CD14-positive monocyte (primary cell): ENCODE results near the gene SEPTIN2. TPM values are rescaled to one million over a fixed set of nuclear protein-coding genes. Genes with fewer than 3 reads are reported as not detected.
"Not testable (repeated sequence)": the region's sequence is repeated elsewhere in the genome, so short reads cannot be mapped to it uniquely, and the experiment has no call there.

Experiments used
- DNase-seq, 3 donors: peaks; one replicate each; pipeline ENCODE4 v3.0.0-alpha.2; 2011 to 2022
- H2AFZ ChIP-seq: 2 replicates; pipeline ENCODE4 v1.6.0; 2012; ENCODE audit warnings: mild to moderate bottlenecking, low read depth, low read length, inconsistent platforms; ENCODE audit not compliant: insufficient read depth, poor library complexity, severe bottlenecking
- H3K27ac ChIP-seq, 2 donors: 1 replicate in 1 of 2; 2 replicates in 1 of 2; pipeline ENCODE4 v1.5.1; 2012 to 2013; ENCODE audit warnings: low read length in 2 of 2, control low read depth in 1 of 2, inconsistent platforms in 1 of 2, low read depth in 1 of 2, mild to moderate bottlenecking in 1 of 2
- H3K27me3 ChIP-seq, 2 donors: one replicate each; pipeline versions ENCODE4 v1.6.0 to v1.6.1; 2011 to 2013; ENCODE audit warnings: low read length in 2 of 2; ENCODE audit not compliant: control insufficient read depth in 2 of 2, insufficient read depth in 2 of 2
- H3K36me3 ChIP-seq, 2 donors: replicated peaks in 1 of 2; 1 replicate in 1 of 2; 2 replicates in 1 of 2; pipeline versions ENCODE4 v1.5.1 to v1.6.1; 2012 to 2013; ENCODE audit warnings: low read length in 2 of 2, control low read depth in 1 of 2, inconsistent platforms in 1 of 2, mild to moderate bottlenecking in 1 of 2; ENCODE audit not compliant: insufficient read depth in 2 of 2, control insufficient read depth in 1 of 2
- H3K4me1 ChIP-seq, 2 donors: 1 replicate in 1 of 2; 2 replicates in 1 of 2; pipeline versions ENCODE4 v1.5.1 to v1.6.1; 2012 to 2013; ENCODE audit warnings: low read length in 2 of 2, control low read depth in 1 of 2, inconsistent platforms in 1 of 2, mild to moderate bottlenecking in 1 of 2, moderate library complexity in 1 of 2; ENCODE audit not compliant: insufficient read depth in 2 of 2, control insufficient read depth in 1 of 2
- H3K4me2 ChIP-seq: replicated peaks from 2 replicates; pipeline ENCODE3; 2012; ENCODE audit warnings: low read length, moderate library complexity, mild to moderate bottlenecking; ENCODE audit not compliant: poor library complexity, severe bottlenecking; ENCODE audit errors: extremely low read depth
- H3K4me3 ChIP-seq, 3 experiments: fragments of 200-600 bp in 1 of 3; sonication (generic) in 1 of 3; replicated peaks in 1 of 3; 1 replicate in 2 of 3; 2 replicates in 1 of 3; pipeline ENCODE4 v1.5.1; 2011 to 2013; ENCODE audit warnings: low read length in 3 of 3, mild to moderate bottlenecking in 3 of 3, control low read depth in 2 of 3, low read depth in 2 of 3, inconsistent platforms in 1 of 3, moderate library complexity in 1 of 3
- H3K79me2 ChIP-seq: 2 replicates; pipeline ENCODE4 v1.6.0; 2012; ENCODE audit warnings: mild to moderate bottlenecking, control low read depth, inconsistent platforms, low read length, moderate library complexity; ENCODE audit not compliant: insufficient read depth
- H3K9ac ChIP-seq: 2 replicates; pipeline ENCODE4 v1.6.0; 2017; ENCODE audit warnings: low read length, mild to moderate bottlenecking; ENCODE audit not compliant: insufficient read depth, poor library complexity, severe bottlenecking
- H3K9me3 ChIP-seq, 2 donors: replicated peaks in 1 of 2; 1 replicate in 1 of 2; 2 replicates in 1 of 2; pipeline versions ENCODE4 v1.5.1 to v1.6.1; 2012 to 2013; ENCODE audit warnings: low read length in 2 of 2, control low read depth in 1 of 2; ENCODE audit not compliant: control insufficient read depth in 1 of 2, insufficient read depth in 1 of 2
- H4K20me1 ChIP-seq: 2 replicates; pipeline ENCODE4 v1.6.0; 2012; ENCODE audit warnings: mild to moderate bottlenecking, low read length, control low read depth, moderate library complexity; ENCODE audit not compliant: insufficient read depth
- H3K27ac Mint-ChIP-seq, 7 donors: one replicate each; pipeline ENCODE4 v1.8.0; 2020; ENCODE audit warnings: mild to moderate bottlenecking in 7 of 7, mixed read lengths in 7 of 7, moderate library complexity in 6 of 7, inconsistent platforms in 2 of 7
- H3K27me3 Mint-ChIP-seq, 3 donors: one replicate each; pipeline ENCODE4 v1.8.0; 2021 to 2022; ENCODE audit warnings: low read depth in 3 of 3, mild to moderate bottlenecking in 3 of 3, mixed read lengths in 3 of 3, moderate library complexity in 3 of 3, inconsistent platforms in 1 of 3
- H3K36me3 Mint-ChIP-seq, 2 donors: one replicate each; pipeline ENCODE4 v1.8.0; 2020; ENCODE audit warnings: mixed read lengths in 2 of 2, inconsistent platforms in 1 of 2, mild to moderate bottlenecking in 1 of 2
- H3K4me1 Mint-ChIP-seq: one replicate; pipeline ENCODE4 v1.8.0; 2020; ENCODE audit warnings: mild to moderate bottlenecking, mixed read lengths
- H3K4me3 Mint-ChIP-seq, 2 donors: one replicate each; pipeline ENCODE4 v1.8.0; 2020; ENCODE audit warnings: mild to moderate bottlenecking in 2 of 2, mixed read lengths in 2 of 2, moderate library complexity in 1 of 2
- H3K9me3 Mint-ChIP-seq, 7 donors: one replicate each; pipeline ENCODE4 v1.8.0; 2020 to 2022; ENCODE audit warnings: mixed read lengths in 7 of 7, mild to moderate bottlenecking in 6 of 7, moderate library complexity in 6 of 7, inconsistent platforms in 2 of 7
- CTCF ChIP-seq: fragments of 200-600 bp; IDR thresholded peaks from one replicate; pipeline ENCODE4 v1.8.0; 2022; ENCODE audit warnings: antibody characterized with exemption, mild to moderate bottlenecking
- WGBS: methylation state at CpG from one replicate; pipeline ENCODE4 v1.1.5; 2013; ENCODE audit warnings: missing lambda C conversion rate; ENCODE audit not compliant: insufficient coverage; 5-methylcytosine and 5-hydroxymethylcytosine counted together
- intact Hi-C, 2 donors: fragments of 100-400 bp; cut with micrococcal nuclease; formaldehyde crosslinking; loops; one replicate each; pipeline versions ENCODE4 v1.15.0 to v1.15.1; 2023
- polyA plus RNA-seq, 3 donors: library from polyadenylated mRNA; depleted of rRNA in 1 of 3; unstranded in 2 of 3; stranded (reverse) in 1 of 3; fragments of 300-500 nt in 2 of 3; fragments of >200 nt in 1 of 3; fragmentation: Illumina TruSeq in 2 of 3; gene quantifications; 1 replicate in 2 of 3; 2 replicates in 1 of 3; pipeline ENCODE4 v1.2.3, GENCODE V29; 2012 to 2021

The SEPTIN2 gene
- polyA plus RNA-seq, 3 donors = 195 to 207 (median 203) TPM

GRCh38 chr2:241316825-241317224 lies 1.1 kb downstream of the SEPTIN2 start:
- Mint-ChIP-seq H3K4me3 (peak overlapping the region; percentile 96 to 97), H3K36me3 (peaks cover 13% of the 10 kb centered on the region in 2 donors), H3K9me3 (no peaks in the 10 kb centered on the region), H3K4me1 (peaks cover 73% of the 10 kb centered on the region), H3K27me3 (peaks cover 0 to 5% (median 2%) of the 10 kb centered on the region in 3 donors), H3K27ac (peak overlapping the region; percentile 96 to 100 (median 99))
- H3K9ac ChIP-seq = peak overlapping the region; percentile 89
- intact Hi-C loops = loop anchor here in 1 of 2 donors (5.0 kb wide), 1 partner anchor 165 kb away; the partner anchor contains the start of gene PPP1R7
- WGBS = no CpG with 5 or more reads among the region's 4 CpGs
- no peak for TF ChIP-seq CTCF
- H4K20me1 ChIP-seq = peaks cover 67% of the 10 kb centered on the region
- H3K9me3 ChIP-seq = no peaks in the 10 kb centered on the region
- H3K4me3 ChIP-seq = peak overlapping the region; percentile 82 to 96 (median 88)
- H3K27ac ChIP-seq = peak overlapping the region; percentile 98 to 99
- H2AFZ ChIP-seq = peak overlapping the region; percentile 66
- peak overlapping the region; percentile 89 for H3K4me2 ChIP-seq
- H3K27me3 ChIP-seq = no peaks in the 10 kb centered on the region
- DNase-seq = no peak
- H3K4me1 ChIP-seq = peaks cover 39 to 64% of the 10 kb centered on the region in 2 donors
- peaks cover 83% of the 10 kb centered on the region for H3K79me2 ChIP-seq
- no peaks in the 10 kb centered on the region for H3K36me3 ChIP-seq

DNA sequence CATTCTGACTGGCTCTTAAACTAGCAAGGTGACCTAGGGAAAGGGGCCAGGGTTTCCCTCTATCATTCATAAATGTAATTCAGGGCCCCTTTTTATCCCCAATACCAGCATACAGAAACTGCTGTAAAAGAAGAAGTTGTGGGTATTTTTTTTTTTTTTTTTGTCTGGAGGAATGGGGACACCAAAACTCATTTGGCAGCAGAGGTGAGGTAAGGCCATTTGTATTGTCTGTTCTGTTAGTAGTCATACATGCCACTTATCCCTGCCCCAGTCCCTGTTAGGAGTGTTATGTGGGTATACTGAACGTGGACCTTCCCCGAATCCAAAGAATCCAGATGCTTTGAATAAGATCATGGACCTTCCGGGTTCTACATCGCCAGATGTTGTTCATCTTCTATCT lies 1.7 kb downstream of the SEPTIN2 start:
- Histone ChIP-seq H4K20me1 (peaks cover 67% of the 10 kb centered on the region), H2AFZ (no peak overlapping the region), H3K79me2 (peaks cover 83% of the 10 kb centered on the region), H3K27me3 (no peaks in the 10 kb centered on the region), H3K4me2 (peak overlapping the region; percentile 89), H3K4me3 (peak overlapping the region; percentile 82 to 96 (median 88)), H3K27ac (peak overlapping the region in 1 of 2 donors; percentile 98), H3K9me3 (no peaks in the 10 kb centered on the region), H3K9ac (no peak overlapping the region), H3K36me3 (no peaks in the 10 kb centered on the region), H3K4me1 (peaks cover 44 to 70% of the 10 kb centered on the region in 2 donors)
- peak; percentile 37 to 52 (median 51) for DNase-seq
- 100% methylated on average over 1 of the region's 4 CpGs for WGBS
- peaks cover 73% of the 10 kb centered on the region for H3K4me1 Mint-ChIP-seq
- H3K9me3 Mint-ChIP-seq = no peaks in the 10 kb centered on the region
- no peak for TF ChIP-seq CTCF
- peaks cover 0 to 5% (median 2%) of the 10 kb centered on the region in 3 donors for H3K27me3 Mint-ChIP-seq
- peak overlapping the region; percentile 3 to 100 (median 98) for H3K27ac Mint-ChIP-seq
- peaks cover 13% of the 10 kb centered on the region in 2 donors for H3K36me3 Mint-ChIP-seq
- intact Hi-C loops = loop anchor here in 1 of 2 donors (5.0 kb wide), 1 partner anchor 165 kb away; the partner anchor contains the start of gene PPP1R7
- H3K4me3 Mint-ChIP-seq = peak overlapping the region; percentile 96 to 97

GRCh38 chr2:241318830-241319229 lies 3.1 kb downstream of the SEPTIN2 start:
- Histone ChIP-seq H3K79me2 (peaks cover 83% of the 10 kb centered on the region), H3K4me1 (peaks cover 36 to 69% of the 10 kb centered on the region in 2 donors), H4K20me1 (peaks cover 67% of the 10 kb centered on the region)
- Mint-ChIP-seq H3K4me1 (peaks cover 67% of the 10 kb centered on the region), H3K36me3 (peaks cover 17 to 18% of the 10 kb centered on the region in 2 donors)
- not testable (repeated sequence) for H3K27ac Mint-ChIP-seq, H3K36me3 ChIP-seq, H2AFZ ChIP-seq, H3K4me3 Mint-ChIP-seq, H3K4me3 ChIP-seq, H3K9me3 Mint-ChIP-seq, H3K9me3 ChIP-seq, H3K4me2 ChIP-seq, DNase-seq, H3K27ac ChIP-seq, H3K27me3 Mint-ChIP-seq, H3K9ac ChIP-seq, H3K27me3 ChIP-seq
- intact Hi-C loops = loop anchor here in 1 of 2 donors (5.0 kb wide), 1 partner anchor 167 kb away; the partner anchor contains the start of gene PPP1R7
- WGBS = 95% methylated on average over 4 of the region's 6 CpGs
